ENCODE results near the gene PLEKHG2.

DNA sequence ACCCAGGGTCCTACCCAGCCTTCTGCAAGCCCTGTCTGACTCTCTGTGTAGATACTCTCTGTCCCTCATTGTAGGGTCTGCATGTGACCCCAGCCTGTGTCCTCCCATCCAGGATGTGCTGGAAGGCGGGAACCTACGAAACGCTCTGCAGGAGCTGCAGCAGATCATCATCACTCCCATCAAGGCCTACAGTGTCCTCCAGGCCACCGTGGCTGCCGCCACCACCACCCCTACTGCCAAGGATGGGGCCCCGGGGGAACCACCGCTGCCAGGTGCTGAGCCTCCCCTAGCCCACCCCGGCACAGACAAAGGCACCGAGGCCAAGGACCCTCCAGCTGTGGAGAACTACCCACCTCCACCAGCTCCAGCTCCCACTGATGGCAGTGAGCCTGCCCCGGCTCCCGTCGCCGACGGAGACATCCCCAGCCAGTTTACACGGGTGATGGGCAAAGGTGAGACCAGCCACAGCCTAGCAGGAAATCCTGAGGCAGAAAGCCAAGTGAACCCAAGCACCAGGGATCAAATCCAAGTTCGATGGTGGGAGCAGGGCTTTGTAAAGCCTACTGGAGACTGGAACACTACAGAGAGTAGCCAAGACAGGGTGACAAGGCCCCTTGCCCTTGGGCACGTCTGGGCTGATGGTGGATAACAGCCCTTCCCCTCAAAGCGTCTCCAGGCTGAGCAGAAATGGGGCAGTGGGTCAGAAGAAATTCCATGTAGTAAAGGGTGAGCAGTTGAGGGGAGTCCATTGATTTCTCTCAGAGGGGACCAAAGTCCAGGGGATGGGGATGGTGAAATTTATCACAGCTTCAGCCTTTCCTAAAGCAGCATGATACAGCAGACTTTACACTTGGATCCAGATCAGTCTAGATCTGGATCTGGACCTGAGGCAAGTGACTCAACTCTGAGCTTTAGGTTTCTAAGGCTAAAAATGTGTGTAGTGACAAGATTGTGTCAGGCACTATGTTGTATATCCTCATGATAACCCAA, 34.8 kb upstream of the PLEKHG2 start:
- TF ChIP-seq, protein P1, sequence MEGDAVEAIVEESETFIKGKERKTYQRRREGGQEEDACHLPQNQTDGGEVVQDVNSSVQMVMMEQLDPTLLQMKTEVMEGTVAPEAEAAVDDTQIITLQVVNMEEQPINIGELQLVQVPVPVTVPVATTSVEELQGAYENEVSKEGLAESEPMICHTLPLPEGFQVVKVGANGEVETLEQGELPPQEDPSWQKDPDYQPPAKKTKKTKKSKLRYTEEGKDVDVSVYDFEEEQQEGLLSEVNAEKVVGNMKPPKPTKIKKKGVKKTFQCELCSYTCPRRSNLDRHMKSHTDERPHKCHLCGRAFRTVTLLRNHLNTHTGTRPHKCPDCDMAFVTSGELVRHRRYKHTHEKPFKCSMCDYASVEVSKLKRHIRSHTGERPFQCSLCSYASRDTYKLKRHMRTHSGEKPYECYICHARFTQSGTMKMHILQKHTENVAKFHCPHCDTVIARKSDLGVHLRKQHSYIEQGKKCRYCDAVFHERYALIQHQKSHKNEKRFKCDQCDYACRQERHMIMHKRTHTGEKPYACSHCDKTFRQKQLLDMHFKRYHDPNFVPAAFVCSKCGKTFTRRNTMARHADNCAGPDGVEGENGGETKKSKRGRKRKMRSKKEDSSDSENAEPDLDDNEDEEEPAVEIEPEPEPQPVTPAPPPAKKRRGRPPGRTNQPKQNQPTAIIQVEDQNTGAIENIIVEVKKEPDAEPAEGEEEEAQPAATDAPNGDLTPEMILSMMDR (IDR thresholded peaks at IDR 0.05) = no peak
- no peak for TF ChIP-seq POLR2A (IDR thresholded peaks at IDR 0.05)

Data from thyroid gland (tissue), 4 donors.